Measurements from ENCODE around the gene HBG2. TPM values are rescaled to one million over a fixed set of nuclear protein-coding genes. Genes with fewer than 3 reads are reported as not detected.

Gene HBG2
- total RNA-seq, 1 donor from 2014 or later = not detected

DNA sequence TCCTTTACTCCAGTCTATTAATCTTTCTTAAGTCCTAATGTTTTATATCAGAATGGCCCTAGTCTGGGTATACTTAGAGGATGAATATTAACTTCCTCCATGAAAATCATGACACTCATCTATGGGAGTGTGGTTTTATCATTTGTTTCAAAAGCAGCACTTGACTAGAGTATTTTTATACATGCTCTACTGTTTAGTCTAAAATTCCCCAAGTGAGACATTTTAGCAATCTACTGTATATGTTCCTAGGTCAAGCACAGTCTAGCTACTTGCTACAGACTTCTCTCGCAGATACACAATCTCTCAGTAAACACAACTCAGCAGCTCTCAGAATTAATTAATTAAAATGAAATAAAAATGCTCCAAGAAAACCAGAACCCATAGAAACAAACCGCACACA, 24.8 kb downstream of the HBG2 start:
- Mint-ChIP-seq H3K4me3 (ENCODE audit: unreplicated experiment) (no peak overlapping the region), H3K27me3 (ENCODE audit: unreplicated experiment) (peaks cover 7% of the 10 kb centered on the region), H3K27ac (ENCODE audit: unreplicated experiment) (no peak overlapping the region), H3K36me3 (ENCODE audit: unreplicated experiment) (no peaks in the 10 kb centered on the region), H3K9me3 (ENCODE audit: unreplicated experiment) (no peaks in the 10 kb centered on the region), H3K4me1 (ENCODE audit: unreplicated experiment) (no peaks in the 10 kb centered on the region)
- TF ChIP-seq, protein P1, sequence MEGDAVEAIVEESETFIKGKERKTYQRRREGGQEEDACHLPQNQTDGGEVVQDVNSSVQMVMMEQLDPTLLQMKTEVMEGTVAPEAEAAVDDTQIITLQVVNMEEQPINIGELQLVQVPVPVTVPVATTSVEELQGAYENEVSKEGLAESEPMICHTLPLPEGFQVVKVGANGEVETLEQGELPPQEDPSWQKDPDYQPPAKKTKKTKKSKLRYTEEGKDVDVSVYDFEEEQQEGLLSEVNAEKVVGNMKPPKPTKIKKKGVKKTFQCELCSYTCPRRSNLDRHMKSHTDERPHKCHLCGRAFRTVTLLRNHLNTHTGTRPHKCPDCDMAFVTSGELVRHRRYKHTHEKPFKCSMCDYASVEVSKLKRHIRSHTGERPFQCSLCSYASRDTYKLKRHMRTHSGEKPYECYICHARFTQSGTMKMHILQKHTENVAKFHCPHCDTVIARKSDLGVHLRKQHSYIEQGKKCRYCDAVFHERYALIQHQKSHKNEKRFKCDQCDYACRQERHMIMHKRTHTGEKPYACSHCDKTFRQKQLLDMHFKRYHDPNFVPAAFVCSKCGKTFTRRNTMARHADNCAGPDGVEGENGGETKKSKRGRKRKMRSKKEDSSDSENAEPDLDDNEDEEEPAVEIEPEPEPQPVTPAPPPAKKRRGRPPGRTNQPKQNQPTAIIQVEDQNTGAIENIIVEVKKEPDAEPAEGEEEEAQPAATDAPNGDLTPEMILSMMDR (IDR thresholded peaks at IDR 0.05) = no peak
- DNase-seq (ENCODE audit: extremely low spot score, unreplicated experiment) = no peak

DNA sequence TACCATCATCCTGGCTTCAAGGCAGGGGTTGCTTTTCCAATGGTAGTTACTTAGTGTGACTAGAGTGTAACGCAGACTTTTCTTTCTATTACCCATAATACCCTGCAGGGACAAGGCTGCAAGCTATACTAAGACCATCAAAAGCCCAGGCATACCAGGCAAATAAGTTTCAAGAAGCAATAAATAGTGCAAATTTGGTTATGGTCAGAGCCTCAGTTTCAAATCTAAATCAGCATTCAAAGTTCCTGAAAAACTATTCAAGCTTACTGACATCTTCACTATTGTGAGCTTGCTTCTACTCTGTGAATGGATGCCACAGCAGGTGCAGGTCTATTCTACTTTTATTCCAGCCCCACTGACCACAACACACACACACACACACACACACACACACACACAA, 25.2 kb downstream of the HBG2 start:
- TF ChIP-seq, protein P1 (IDR thresholded peaks at IDR 0.05) = no peak
- Mint-ChIP-seq H3K9me3 (ENCODE audit: unreplicated experiment) (no peaks in the 10 kb centered on the region), H3K27ac (ENCODE audit: unreplicated experiment) (no peak overlapping the region), H3K4me3 (ENCODE audit: unreplicated experiment) (no peak overlapping the region), H3K36me3 (ENCODE audit: unreplicated experiment) (no peaks in the 10 kb centered on the region), H3K4me1 (ENCODE audit: unreplicated experiment) (no peaks in the 10 kb centered on the region), H3K27me3 (ENCODE audit: unreplicated experiment) (peaks cover 3% of the 10 kb centered on the region)
- DNase-seq (ENCODE audit: extremely low spot score, unreplicated experiment) = no peak

DNA sequence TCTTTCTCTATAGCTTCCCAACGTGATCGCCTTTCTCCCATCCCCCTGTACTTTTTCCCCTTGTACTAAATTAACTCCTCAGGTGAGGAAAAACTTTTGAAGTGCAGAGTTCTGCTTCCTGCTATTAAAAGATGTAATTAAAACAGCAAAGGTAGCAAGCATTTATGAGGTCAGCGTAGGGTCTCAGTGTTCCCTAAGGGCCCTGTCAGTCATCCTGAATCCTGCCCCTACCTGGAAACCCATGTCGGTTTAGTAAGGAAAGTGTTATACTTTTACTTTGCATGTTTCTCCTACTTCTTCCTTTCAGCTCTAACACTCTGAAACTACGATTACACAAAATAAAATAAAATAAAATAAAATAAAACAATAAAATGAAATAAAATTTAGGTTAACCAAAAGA, 26.5 kb downstream of the HBG2 start:
- H3K4me3 Mint-ChIP-seq (ENCODE audit: unreplicated experiment) = no peak overlapping the region
- DNase-seq (ENCODE audit: extremely low spot score, unreplicated experiment) = no peak

DNA sequence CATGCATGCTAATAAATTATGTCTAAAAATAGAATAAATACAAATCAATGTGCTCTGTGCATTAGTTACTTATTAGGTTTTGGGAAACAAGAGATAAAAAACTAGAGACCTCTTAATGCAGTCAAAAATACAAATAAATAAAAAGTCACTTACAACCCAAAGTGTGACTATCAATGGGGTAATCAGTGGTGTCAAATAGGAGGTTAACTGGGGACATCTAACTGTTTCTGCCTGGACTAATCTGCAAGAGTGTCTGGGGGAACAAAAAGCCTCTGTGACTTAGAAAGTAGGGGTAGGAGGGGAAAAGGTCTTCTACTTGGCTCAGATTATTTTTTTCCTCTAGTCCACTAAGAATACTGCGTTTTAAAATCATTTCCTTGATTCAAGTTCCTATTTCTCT, 26.9 kb downstream of the HBG2 start:
- Mint-ChIP-seq H3K27ac (ENCODE audit: unreplicated experiment) (no peak overlapping the region), H3K4me3 (ENCODE audit: unreplicated experiment) (no peak overlapping the region), H3K4me1 (ENCODE audit: unreplicated experiment) (no peaks in the 10 kb centered on the region), H3K9me3 (ENCODE audit: unreplicated experiment) (no peaks in the 10 kb centered on the region), H3K27me3 (ENCODE audit: unreplicated experiment) (peaks cover 3% of the 10 kb centered on the region), H3K36me3 (ENCODE audit: unreplicated experiment) (no peaks in the 10 kb centered on the region)
- TF ChIP-seq, protein P1 (IDR thresholded peaks at IDR 0.05) = no peak
- DNase-seq (ENCODE audit: extremely low spot score, unreplicated experiment) = no peak

More for the DNA sequence above, 26.5 kb downstream of the HBG2 start:
- TF ChIP-seq, protein P1 (IDR thresholded peaks at IDR 0.05) = no peak
- no peaks in the 10 kb centered on the region for H3K9me3 Mint-ChIP-seq (ENCODE audit: unreplicated experiment)
- no peaks in the 10 kb centered on the region for H3K4me1 Mint-ChIP-seq (ENCODE audit: unreplicated experiment)
- H3K36me3 Mint-ChIP-seq (ENCODE audit: unreplicated experiment) = no peaks in the 10 kb centered on the region
- H3K27me3 Mint-ChIP-seq (ENCODE audit: unreplicated experiment) = peaks cover 3% of the 10 kb centered on the region
- H3K27ac Mint-ChIP-seq (ENCODE audit: unreplicated experiment) = no peak overlapping the region

DNA sequence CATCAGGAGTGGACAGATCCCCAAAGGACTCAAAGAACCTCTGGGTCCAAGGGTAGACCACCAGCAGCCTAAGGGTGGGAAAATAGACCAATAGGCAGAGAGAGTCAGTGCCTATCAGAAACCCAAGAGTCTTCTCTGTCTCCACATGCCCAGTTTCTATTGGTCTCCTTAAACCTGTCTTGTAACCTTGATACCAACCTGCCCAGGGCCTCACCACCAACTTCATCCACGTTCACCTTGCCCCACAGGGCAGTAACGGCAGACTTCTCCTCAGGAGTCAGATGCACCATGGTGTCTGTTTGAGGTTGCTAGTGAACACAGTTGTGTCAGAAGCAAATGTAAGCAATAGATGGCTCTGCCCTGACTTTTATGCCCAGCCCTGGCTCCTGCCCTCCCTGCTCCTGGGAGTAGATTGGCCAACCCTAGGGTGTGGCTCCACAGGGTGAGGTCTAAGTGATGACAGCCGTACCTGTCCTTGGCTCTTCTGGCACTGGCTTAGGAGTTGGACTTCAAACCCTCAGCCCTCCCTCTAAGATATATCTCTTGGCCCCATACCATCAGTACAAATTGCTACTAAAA, 27.8 kb downstream of the HBG2 start, which contains the start of gene HBB:
Gene HBB (minus strand): TSS at position 340 of the 579 bp plus-strand sequence. CDS start 50 bp downstream, at position 290.
- DNase-seq (ENCODE audit: extremely low spot score, unreplicated experiment) = no peak
- Mint-ChIP-seq H3K4me3 (ENCODE audit: unreplicated experiment) (no peak within 1 kb of the TSS), H3K9me3 (ENCODE audit: unreplicated experiment) (no peaks in the 10 kb centered on the region), H3K36me3 (ENCODE audit: unreplicated experiment) (no peaks in the 10 kb centered on the region), H3K27ac (ENCODE audit: unreplicated experiment) (no peak within 1 kb of the TSS), H3K27me3 (ENCODE audit: unreplicated experiment) (peaks cover 3% of the 10 kb centered on the region), H3K4me1 (ENCODE audit: unreplicated experiment) (no peaks in the 10 kb centered on the region)
- TF ChIP-seq, protein P1 (IDR thresholded peaks at IDR 0.05) = no peak

Measured in osteocyte (in vitro differentiated cells).